ENCODE measurements around the gene GRM5. TPM values are rescaled to one million over a fixed set of nuclear protein-coding genes. Genes with fewer than 3 reads are reported as not detected.

GRM5 gene
- total and polyA plus RNA-seq, 2 donors from 2014 or later = 0.06 to 0.63 TPM

GRCh38 chr11:88810420-88811097 lies 255.2 kb downstream of the GRM5 start:
- H3K36me3 ChIP-seq (ENCODE audit: control insufficient read depth in 2 of 3, insufficient read depth in 3 of 3, low read length in 3 of 3) = no peaks in the 10 kb centered on the region
- H3K9ac ChIP-seq (ENCODE audit: low read length in 3 of 3) = no peak overlapping the region
- FAIRE-seq = no peak
- no peak overlapping the region for H3K27ac ChIP-seq (ENCODE audit: low read depth in 2 of 2, low read length in 2 of 2)
- intact Hi-C loops (cut with DNase I) = no loop called here
- DNase-seq = no peak
- no peaks in the 10 kb centered on the region for H3K27me3 ChIP-seq (ENCODE audit: control insufficient read depth, insufficient read depth, low read length)
- TF ChIP-seq CTCF (IDR thresholded peaks at IDR 0.05; ENCODE audit: borderline replicate concordance, extremely low read depth, insufficient read depth) = no peak
- H3K9me3 ChIP-seq (ENCODE audit: control insufficient read depth in 2 of 3, insufficient read depth in 1 of 3, low read length in 3 of 3) = no peaks in the 10 kb centered on the region
- no peaks in the 10 kb centered on the region for H3K4me1 ChIP-seq (ENCODE audit: control insufficient read depth in 2 of 3, insufficient read depth in 2 of 3, low read depth in 1 of 3, low read length in 3 of 3)
- H3K4me3 ChIP-seq (ENCODE audit: low read length in 3 of 3) = no peak overlapping the region

GRCh38 chr11:88809126-88809525 lies 256.7 kb downstream of the GRM5 start:
- no peak for TF ChIP-seq CTCF (IDR thresholded peaks at IDR 0.05; ENCODE audit: borderline replicate concordance, extremely low read depth, insufficient read depth)
- FAIRE-seq (no peak), DNase-seq (no peak)
- Histone ChIP-seq H3K9me3 (ENCODE audit: control insufficient read depth in 2 of 3, insufficient read depth in 1 of 3, low read length in 3 of 3) (no peaks in the 10 kb centered on the region), H3K27me3 (ENCODE audit: control insufficient read depth, insufficient read depth, low read length) (no peaks in the 10 kb centered on the region), H3K4me3 (ENCODE audit: low read length in 3 of 3) (no peak overlapping the region), H3K4me1 (ENCODE audit: control insufficient read depth in 2 of 3, insufficient read depth in 2 of 3, low read depth in 1 of 3, low read length in 3 of 3) (no peaks in the 10 kb centered on the region), H3K9ac (ENCODE audit: low read length in 3 of 3) (no peak overlapping the region), H3K36me3 (ENCODE audit: control insufficient read depth in 2 of 3, insufficient read depth in 3 of 3, low read length in 3 of 3) (no peaks in the 10 kb centered on the region), H3K27ac (ENCODE audit: low read depth in 2 of 2, low read length in 2 of 2) (no peak overlapping the region)
- intact Hi-C loops (cut with DNase I) = no loop called here

- Histone ChIP-seq H3K4me3 (ENCODE audit: low read length in 3 of 3) (no peak overlapping the region), H3K36me3 (ENCODE audit: control insufficient read depth in 2 of 3, insufficient read depth in 3 of 3, low read length in 3 of 3) (no peaks in the 10 kb centered on the region), H3K27me3 (ENCODE audit: control insufficient read depth, insufficient read depth, low read length) (no peaks in the 10 kb centered on the region), H3K4me1 (ENCODE audit: control insufficient read depth in 2 of 3, insufficient read depth in 2 of 3, low read depth in 1 of 3, low read length in 3 of 3) (no peaks in the 10 kb centered on the region), H3K9ac (ENCODE audit: low read length in 3 of 3) (no peak overlapping the region), H3K9me3 (ENCODE audit: control insufficient read depth in 2 of 3, insufficient read depth in 1 of 3, low read length in 3 of 3) (no peaks in the 10 kb centered on the region), H3K27ac (ENCODE audit: low read depth in 2 of 2, low read length in 2 of 2) (no peak overlapping the region)
- intact Hi-C loops (cut with DNase I) = no loop called here
- no peak for DNase-seq
- FAIRE-seq = no peak
- no peak for TF ChIP-seq CTCF (IDR thresholded peaks at IDR 0.05; ENCODE audit: borderline replicate concordance, extremely low read depth, insufficient read depth)
Measured at GRCh38 chr11:88807349-88807748, 258.4 kb downstream of the GRM5 start.

GRCh38 chr11:88806410-88806809 lies 259.4 kb downstream of the GRM5 start:
- DNase-seq (no peak), FAIRE-seq (no peak)
- H3K27me3 ChIP-seq (ENCODE audit: control insufficient read depth, insufficient read depth, low read length) = no peaks in the 10 kb centered on the region
- no peak overlapping the region for H3K27ac ChIP-seq (ENCODE audit: low read depth in 2 of 2, low read length in 2 of 2)
- no peaks in the 10 kb centered on the region for H3K36me3 ChIP-seq (ENCODE audit: control insufficient read depth in 2 of 3, insufficient read depth in 3 of 3, low read length in 3 of 3)
- intact Hi-C loops (cut with DNase I) = no loop called here
- H3K9ac ChIP-seq (ENCODE audit: low read length in 3 of 3) = no peak overlapping the region
- TF ChIP-seq CTCF (IDR thresholded peaks at IDR 0.05; ENCODE audit: borderline replicate concordance, extremely low read depth, insufficient read depth) = no peak
- no peaks in the 10 kb centered on the region for H3K9me3 ChIP-seq (ENCODE audit: control insufficient read depth in 2 of 3, insufficient read depth in 1 of 3, low read length in 3 of 3)
- H3K4me1 ChIP-seq (ENCODE audit: control insufficient read depth in 2 of 3, insufficient read depth in 2 of 3, low read depth in 1 of 3, low read length in 3 of 3) = no peaks in the 10 kb centered on the region
- H3K4me3 ChIP-seq (ENCODE audit: low read length in 3 of 3) = no peak overlapping the region

Data from kidney (tissue), 14 donors.